Hepatocyte (in vitro differentiated cells): ENCODE measurements around the gene CELA3A.

Source experiments
- CTCF ChIP-seq: fragments of 200-600 bp; sonication (generic); IDR thresholded peaks from 2 replicates; pipeline ENCODE4 v1.5.1; 2016; ENCODE audit warnings: antibody characterized with exemption, mild to moderate bottlenecking; ENCODE audit not compliant: poor library complexity
- EZH2 ChIP-seq: fragments of 200-600 bp; sonication (generic); IDR thresholded peaks from 2 replicates; pipeline ENCODE4 v1.6.1; 2016; ENCODE audit warnings: antibody characterized with exemption, mild to moderate bottlenecking, borderline replicate concordance

- TF ChIP-seq CTCF (no peak), EZH2 (no peak)
These were observed 50.2 kb downstream of the CELA3A start for GRCh38 chr1:22051607-22052114.
